Measurements from ENCODE around the gene CERS6. TPM values are rescaled to one million over a fixed set of nuclear protein-coding genes. Genes with fewer than 3 reads are reported as not detected.

Gene CERS6
- total and polyA plus RNA-seq, 2 donors = 9.3 to 45.2 TPM

DNA sequence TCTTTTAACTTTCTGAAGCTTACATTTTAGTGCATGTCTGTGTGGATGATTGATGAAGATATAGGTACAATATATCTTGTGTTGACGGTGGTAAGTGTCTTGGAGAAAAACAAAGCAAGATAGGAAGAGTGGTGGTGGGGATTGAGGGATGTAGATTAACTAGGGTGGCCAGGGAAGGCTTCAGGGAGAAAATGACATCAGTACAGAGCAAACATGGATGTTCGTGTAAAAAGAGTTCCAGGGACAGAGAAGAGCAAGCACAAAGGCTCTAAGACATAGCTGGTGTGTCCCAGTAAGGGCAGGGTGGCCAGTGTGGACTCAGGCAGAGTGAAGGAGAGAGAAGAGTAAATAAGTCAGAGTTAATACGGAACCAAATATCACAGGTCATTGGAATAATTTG is 2.7 kb upstream of the CERS6 start:
- Histone ChIP-seq H3K36me3 (ENCODE audit: insufficient read depth) (no peaks in the 10 kb centered on the region), H3K27ac (ENCODE audit: low read depth) (no peak overlapping the region), H3K4me3 (ENCODE audit: low read depth, low read length) (no peak overlapping the region), H3K4me1 (ENCODE audit: insufficient read depth) (no peaks in the 10 kb centered on the region)
- WGBS = 93% methylated on average over 3 of the region's 3 CpGs
- no peak for DNase-seq (ENCODE audit: extremely low spot score)

GRCh38 chr2:168454737-168455644 is 1.1 kb upstream of the CERS6 start:
- Histone ChIP-seq H3K27ac (ENCODE audit: low read depth) (no peak overlapping the region), H3K4me3 (ENCODE audit: low read depth, low read length) (no peak overlapping the region), H3K4me1 (ENCODE audit: insufficient read depth) (peaks cover 1% of the 10 kb centered on the region), H3K36me3 (ENCODE audit: insufficient read depth) (no peaks in the 10 kb centered on the region)
- 71% methylated on average over 6 of the region's 6 CpGs for WGBS
- DNase-seq (ENCODE audit: extremely low spot score) = no peak

- Histone ChIP-seq H3K36me3 (ENCODE audit: insufficient read depth) (no peaks in the 10 kb centered on the region), H3K27ac (ENCODE audit: low read depth) (peak overlapping the region; percentile 59), H3K4me3 (ENCODE audit: low read depth, low read length) (peak overlapping the region; percentile 89), H3K4me1 (ENCODE audit: insufficient read depth) (peaks cover 1% of the 10 kb centered on the region)
- under 1% methylated on average over 61 of the region's 61 CpGs for WGBS
- no peak for DNase-seq (ENCODE audit: extremely low spot score)
Measured at GRCh38 chr2:168456521-168457189, 583 bp downstream of the CERS6 start.

DNA sequence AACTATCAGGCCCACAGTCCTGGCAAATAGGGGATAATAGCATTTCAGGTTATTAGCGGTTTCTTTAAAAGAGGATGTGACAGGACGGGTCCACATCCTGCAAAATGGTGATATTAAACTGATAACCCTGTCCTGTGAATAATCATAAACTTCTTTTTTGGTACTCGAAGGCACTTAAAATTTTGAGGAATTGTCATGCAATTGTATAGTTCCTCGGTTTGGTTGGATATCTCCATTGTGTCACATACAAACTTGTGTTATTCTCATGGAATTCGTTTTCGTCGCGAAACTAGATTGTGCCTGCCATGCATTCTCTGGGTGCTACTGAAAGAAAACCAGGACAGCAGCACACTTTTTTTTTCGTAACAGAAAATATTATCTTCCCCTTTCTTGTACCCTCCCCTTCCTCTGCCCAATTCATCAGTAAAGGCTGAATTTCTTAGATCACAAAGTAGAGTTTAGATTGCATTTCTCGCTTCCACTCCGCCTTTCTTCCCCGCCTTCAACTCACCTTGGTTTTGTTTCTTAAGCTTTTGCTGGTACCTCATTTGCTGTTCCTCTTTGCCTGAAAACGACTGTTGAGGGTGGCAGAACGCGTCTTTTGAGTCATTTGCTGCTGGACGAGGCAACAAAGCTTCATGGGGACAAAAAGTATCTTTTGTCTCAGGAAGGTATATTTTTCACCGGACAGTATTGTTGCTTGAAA is 1.3 kb downstream of the CERS6 start:
- Histone ChIP-seq H3K4me1 (ENCODE audit: insufficient read depth) (peaks cover 1% of the 10 kb centered on the region), H3K4me3 (ENCODE audit: low read depth, low read length) (peak overlapping the region; percentile 89), H3K36me3 (ENCODE audit: insufficient read depth) (no peaks in the 10 kb centered on the region), H3K27ac (ENCODE audit: low read depth) (no peak overlapping the region)
- 44% methylated on average over 17 of the region's 17 CpGs for WGBS
- DNase-seq (ENCODE audit: extremely low spot score) = no peak

DNA sequence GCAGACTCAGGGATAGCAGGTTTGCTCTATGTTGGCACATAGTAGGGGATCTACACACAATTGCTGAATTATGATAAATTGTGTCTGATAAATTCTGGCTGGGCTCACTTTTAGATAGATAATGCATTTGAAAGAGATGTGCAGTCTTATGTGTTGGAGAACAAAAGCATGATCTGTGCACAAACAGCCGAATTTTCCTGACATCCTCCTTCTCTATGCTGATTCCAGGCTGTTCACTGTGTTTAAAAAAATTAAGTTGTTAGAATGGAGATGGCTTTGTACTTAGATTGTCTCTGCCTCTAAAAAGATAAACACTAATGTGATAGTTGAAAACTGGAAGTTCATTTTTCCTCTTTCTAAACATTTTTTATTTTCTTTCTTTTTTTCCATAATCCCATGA is 2.1 kb downstream of the CERS6 start:
- Histone ChIP-seq H3K4me3 (ENCODE audit: low read depth, low read length) (peak overlapping the region; percentile 89), H3K36me3 (ENCODE audit: insufficient read depth) (no peaks in the 10 kb centered on the region), H3K27ac (ENCODE audit: low read depth) (no peak overlapping the region), H3K4me1 (ENCODE audit: insufficient read depth) (peaks cover 1% of the 10 kb centered on the region)
- WGBS = 51% methylated on average over 1 of the region's 1 CpG
- no peak for DNase-seq (ENCODE audit: extremely low spot score)

DNA sequence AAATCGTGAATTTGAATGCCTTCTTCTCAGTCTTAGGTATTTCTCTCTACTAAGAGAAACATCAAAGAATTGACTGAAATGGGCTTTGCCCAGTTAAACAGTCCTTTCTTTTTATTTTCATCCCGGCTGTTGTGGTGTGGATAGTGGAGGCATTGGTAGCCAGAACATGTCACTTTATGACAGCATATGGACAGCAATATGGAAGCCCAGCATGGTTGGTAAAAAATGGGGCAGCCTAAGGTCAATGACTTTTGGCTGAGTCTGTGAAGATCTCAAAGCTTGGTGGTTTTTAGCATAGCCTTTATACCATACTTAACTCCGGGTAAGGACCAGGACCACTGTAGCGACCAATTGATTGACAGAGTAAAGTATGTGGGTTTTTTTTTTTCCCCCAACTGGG is 3.2 kb downstream of the CERS6 start:
- DNase-seq (ENCODE audit: extremely low spot score) = no peak
- WGBS = 94% methylated on average over 4 of the region's 4 CpGs
- no peak overlapping the region for H3K27ac ChIP-seq (ENCODE audit: low read depth)
- H3K36me3 ChIP-seq (ENCODE audit: insufficient read depth) = no peaks in the 10 kb centered on the region
- H3K4me1 ChIP-seq (ENCODE audit: insufficient read depth) = peaks cover 1% of the 10 kb centered on the region
- H3K4me3 ChIP-seq (ENCODE audit: low read depth, low read length) = no peak overlapping the region

- Histone ChIP-seq H3K36me3 (ENCODE audit: insufficient read depth) (no peaks in the 10 kb centered on the region), H3K27ac (ENCODE audit: low read depth) (no peak overlapping the region), H3K4me3 (ENCODE audit: low read depth, low read length) (no peak overlapping the region), H3K4me1 (ENCODE audit: insufficient read depth) (peaks cover 1% of the 10 kb centered on the region)
- no peak for DNase-seq (ENCODE audit: extremely low spot score)
- 77% methylated on average over 2 of the region's 2 CpGs for WGBS
Measured at GRCh38 chr2:168460571-168460970, 4.5 kb downstream of the CERS6 start.

- Histone ChIP-seq H3K4me1 (ENCODE audit: insufficient read depth) (peaks cover 1% of the 10 kb centered on the region), H3K27ac (ENCODE audit: low read depth) (no peak overlapping the region), H3K36me3 (ENCODE audit: insufficient read depth) (no peaks in the 10 kb centered on the region), H3K4me3 (ENCODE audit: low read depth, low read length) (no peak overlapping the region)
- WGBS = 71% methylated on average over 2 of the region's 2 CpGs
- DNase-seq (ENCODE audit: extremely low spot score) = no peak
Measured at GRCh38 chr2:168461178-168461941, 5.3 kb downstream of the CERS6 start.

DNA sequence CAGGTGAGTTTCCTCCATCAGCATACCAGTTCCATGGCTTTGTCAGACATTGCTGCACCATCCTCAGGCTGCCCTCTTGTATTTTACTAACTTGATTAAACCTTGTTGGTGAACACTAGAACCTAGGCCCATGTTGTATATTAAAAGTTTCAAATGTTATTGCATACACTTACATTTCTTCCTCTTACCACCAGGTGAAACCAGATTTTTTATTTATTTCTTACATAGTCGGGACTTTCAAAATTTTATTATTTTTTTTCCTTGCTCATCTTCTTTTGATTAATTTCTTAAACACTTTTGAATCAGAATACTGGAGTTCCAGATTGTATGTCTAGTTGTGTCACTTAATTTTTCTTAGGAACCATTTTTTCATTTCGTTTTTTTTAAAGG is 5.9 kb downstream of the CERS6 start:
- Histone ChIP-seq H3K4me3 (ENCODE audit: low read depth, low read length) (no peak overlapping the region), H3K4me1 (ENCODE audit: insufficient read depth) (peaks cover 1% of the 10 kb centered on the region), H3K27ac (ENCODE audit: low read depth) (no peak overlapping the region), H3K36me3 (ENCODE audit: insufficient read depth) (no peaks in the 10 kb centered on the region)
- WGBS = 95% methylated on average over 2 of the region's 2 CpGs
- DNase-seq (ENCODE audit: extremely low spot score) = no peak

DNA sequence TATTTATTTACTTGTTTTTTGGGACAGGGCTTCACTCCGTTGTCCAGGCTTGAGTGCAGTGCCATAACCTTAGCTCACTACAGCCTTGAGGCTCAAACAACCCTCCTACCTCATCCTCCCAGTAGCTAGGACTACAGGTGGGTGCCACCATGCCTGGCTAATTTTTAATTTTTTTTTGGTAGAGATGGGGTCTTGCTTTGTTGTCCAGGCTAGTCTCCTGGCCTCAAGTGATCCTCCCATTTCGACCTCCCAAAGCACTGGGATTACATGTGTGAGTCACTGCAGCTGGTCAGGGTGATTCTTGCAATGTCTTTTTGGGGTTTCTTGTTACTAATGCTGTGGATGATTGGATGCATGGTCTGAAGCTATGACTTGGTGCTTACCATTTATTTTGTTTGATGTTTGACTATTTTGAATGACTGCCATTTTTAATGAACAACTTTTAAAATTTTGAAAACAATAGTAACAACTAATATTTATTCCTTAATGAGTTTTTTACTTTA is 6.5 kb downstream of the CERS6 start:
- WGBS = 94% methylated on average over 2 of the region's 2 CpGs
- Histone ChIP-seq H3K36me3 (ENCODE audit: insufficient read depth) (no peaks in the 10 kb centered on the region), H3K4me3 (ENCODE audit: low read depth, low read length) (no peak overlapping the region), H3K4me1 (ENCODE audit: insufficient read depth) (peaks cover 1% of the 10 kb centered on the region), H3K27ac (ENCODE audit: low read depth) (no peak overlapping the region)
- no peak for DNase-seq (ENCODE audit: extremely low spot score)

DNA sequence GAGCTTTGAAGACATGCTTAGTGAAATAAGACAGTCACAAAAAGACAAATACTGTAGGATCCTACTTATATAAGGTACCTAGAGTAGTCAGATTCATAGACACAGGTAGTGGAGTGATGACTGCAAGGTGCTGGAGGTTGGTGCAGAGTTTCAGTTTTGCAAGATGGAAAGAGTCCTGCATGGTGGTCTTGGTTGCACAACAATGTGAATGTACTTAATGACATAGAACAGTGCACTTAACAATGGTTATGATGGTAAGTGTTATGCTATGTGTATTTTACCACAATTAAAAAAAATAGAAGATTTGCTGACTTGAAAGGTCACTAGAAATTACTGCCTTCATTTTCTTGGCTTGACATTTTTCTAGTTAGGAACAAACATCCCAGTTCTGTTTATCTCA is 9.5 kb downstream of the CERS6 start:
- no peaks in the 10 kb centered on the region for H3K36me3 ChIP-seq (ENCODE audit: insufficient read depth)
- H3K4me1 ChIP-seq (ENCODE audit: insufficient read depth) = peaks cover 3% of the 10 kb centered on the region
- H3K27ac ChIP-seq (ENCODE audit: low read depth) = no peak overlapping the region
- no peak overlapping the region for H3K4me3 ChIP-seq (ENCODE audit: low read depth, low read length)
- DNase-seq (ENCODE audit: extremely low spot score) = no peak

GRCh38 chr2:168466190-168466737 is 10.2 kb downstream of the CERS6 start:
- Histone ChIP-seq H3K4me1 (ENCODE audit: insufficient read depth) (peaks cover 3% of the 10 kb centered on the region), H3K27ac (ENCODE audit: low read depth) (no peak overlapping the region), H3K36me3 (ENCODE audit: insufficient read depth) (no peaks in the 10 kb centered on the region), H3K4me3 (ENCODE audit: low read depth, low read length) (no peak overlapping the region)
- WGBS = 72% methylated on average over 2 of the region's 2 CpGs
- DNase-seq (ENCODE audit: extremely low spot score) = no peak

Measured in urinary bladder (tissue), 4 donors.